Astrocyte of the cerebellum (primary cell): ENCODE data around the gene LRRC40.
A peak's percentile ranks its signal among the peaks of the same experiment; 100 is the strongest.

ENCODE experiments used
- DNase-seq: peaks from one replicate; pipeline ENCODE4 v3.0.0-alpha.2; 2011; ENCODE audit warnings: low read depth
- H3K4me3 ChIP-seq: 2 replicates; pipeline ENCODE4 v1.5.1; 2011; ENCODE audit warnings: mild to moderate bottlenecking, low read depth, low read length, moderate library complexity
- in situ Hi-C: cut with HindIII; loops from 2 replicates; pipeline ENCODE4 v1.10.0; 2017; ENCODE audit warnings: low sequenced_read_pairs
- TF ChIP-seq, protein P1 (sequence below): IDR thresholded peaks from 2 replicates; pipeline ENCODE4 v1.5.1; 2012; ENCODE audit warnings: low read length, low read depth, moderate library complexity, mild to moderate bottlenecking; ENCODE audit errors: missing control alignments

The LRRC40 gene

DNA sequence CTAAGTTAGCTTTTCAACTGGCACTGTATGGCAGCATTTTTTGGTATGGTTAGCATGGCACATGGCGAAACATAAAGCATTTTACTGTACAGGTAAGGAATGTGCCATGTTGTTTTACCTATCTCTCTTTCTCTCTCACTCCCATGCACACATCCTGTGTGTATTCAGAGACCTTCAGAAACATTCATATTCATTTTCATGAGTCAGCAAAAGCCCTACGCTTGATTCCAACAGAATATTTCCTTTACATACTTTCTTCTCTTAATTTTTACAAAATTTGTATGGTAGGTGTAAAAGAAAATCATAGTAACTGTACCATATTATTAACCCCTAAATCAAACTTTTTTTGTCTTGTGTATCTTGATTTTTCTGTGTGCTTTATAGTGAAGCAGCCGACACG is 26.1 kb upstream of the LRRC40 start:
- in situ Hi-C loops, result loop anchor here (25.0 kb wide), 1 partner anchor 831 kb away; no protein-coding TSS in a partner anchor
- TF ChIP-seq, protein P1, sequence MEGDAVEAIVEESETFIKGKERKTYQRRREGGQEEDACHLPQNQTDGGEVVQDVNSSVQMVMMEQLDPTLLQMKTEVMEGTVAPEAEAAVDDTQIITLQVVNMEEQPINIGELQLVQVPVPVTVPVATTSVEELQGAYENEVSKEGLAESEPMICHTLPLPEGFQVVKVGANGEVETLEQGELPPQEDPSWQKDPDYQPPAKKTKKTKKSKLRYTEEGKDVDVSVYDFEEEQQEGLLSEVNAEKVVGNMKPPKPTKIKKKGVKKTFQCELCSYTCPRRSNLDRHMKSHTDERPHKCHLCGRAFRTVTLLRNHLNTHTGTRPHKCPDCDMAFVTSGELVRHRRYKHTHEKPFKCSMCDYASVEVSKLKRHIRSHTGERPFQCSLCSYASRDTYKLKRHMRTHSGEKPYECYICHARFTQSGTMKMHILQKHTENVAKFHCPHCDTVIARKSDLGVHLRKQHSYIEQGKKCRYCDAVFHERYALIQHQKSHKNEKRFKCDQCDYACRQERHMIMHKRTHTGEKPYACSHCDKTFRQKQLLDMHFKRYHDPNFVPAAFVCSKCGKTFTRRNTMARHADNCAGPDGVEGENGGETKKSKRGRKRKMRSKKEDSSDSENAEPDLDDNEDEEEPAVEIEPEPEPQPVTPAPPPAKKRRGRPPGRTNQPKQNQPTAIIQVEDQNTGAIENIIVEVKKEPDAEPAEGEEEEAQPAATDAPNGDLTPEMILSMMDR, result no peak
- no peak overlapping the region for H3K4me3 ChIP-seq
- DNase-seq, result no peak

DNA sequence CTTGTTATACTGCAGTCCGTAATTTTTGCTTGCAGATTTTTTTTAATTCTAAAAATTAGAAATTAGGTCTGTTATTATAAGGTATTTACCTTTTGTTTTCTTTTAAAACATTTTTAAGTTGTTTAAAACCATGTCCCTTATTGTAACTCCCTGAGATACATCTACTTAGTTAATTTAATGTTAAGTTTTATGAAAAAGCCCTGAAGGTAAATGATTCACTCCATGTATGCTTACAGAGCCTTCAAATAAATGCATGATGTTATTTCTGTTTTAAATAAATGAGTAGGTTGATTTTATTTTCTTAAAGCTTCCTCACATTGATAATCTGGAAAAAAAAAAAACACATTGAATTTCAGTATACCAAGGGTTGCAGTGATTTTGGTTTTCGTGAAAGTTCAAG is 23.3 kb upstream of the LRRC40 start:
- no peak overlapping the region for H3K4me3 ChIP-seq
- TF ChIP-seq, protein P1, result no peak
- no peak for DNase-seq
- in situ Hi-C loops, result loop anchor here (25.0 kb wide), 1 partner anchor 834 kb away; no protein-coding TSS in a partner anchor

DNA sequence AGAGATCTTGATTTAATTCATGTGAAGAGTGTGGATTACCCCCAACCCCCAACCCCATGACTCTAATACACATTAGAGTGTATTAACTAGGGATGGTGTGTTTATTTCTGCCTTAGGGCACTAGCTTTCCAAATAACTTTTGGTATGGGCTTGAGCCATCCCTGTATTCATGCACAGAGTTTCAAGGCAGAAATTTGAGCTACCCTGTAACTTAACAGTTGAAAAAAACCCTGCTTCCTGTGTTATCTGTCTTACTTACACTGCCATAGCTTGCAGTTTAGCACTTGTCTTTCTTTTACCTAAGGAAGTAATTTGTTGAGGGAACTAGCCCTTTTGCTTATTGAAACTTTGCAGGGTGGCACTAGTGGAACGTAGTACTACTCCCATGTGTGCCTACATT is 22.1 kb upstream of the LRRC40 start:
- in situ Hi-C loops, result loop anchor here (25.0 kb wide), 1 partner anchor 835 kb away; no protein-coding TSS in a partner anchor
- H3K4me3 ChIP-seq, result no peak overlapping the region
- TF ChIP-seq, protein P1, result no peak
- DNase-seq, result no peak

DNA sequence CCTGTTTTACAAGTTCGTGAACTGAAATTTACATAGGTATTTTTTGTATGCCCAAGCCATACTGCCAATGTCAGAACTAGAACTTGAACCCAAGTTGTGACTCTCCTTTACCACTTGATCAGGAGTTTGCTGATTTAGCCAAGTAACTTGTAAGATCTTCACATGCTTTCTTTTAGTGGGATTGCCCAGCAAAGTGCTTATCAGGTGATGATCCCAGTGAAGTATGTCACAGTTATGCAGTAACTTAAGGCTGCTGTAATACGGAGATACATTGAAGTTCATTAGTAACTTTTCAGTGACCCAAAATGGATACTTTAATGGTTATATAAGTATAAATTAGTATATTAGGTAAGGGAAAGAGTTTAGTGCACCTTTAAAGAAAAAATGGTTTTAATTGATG is 19.6 kb upstream of the LRRC40 start:
- no peak overlapping the region for H3K4me3 ChIP-seq
- TF ChIP-seq, protein P1, result no peak
- no peak for DNase-seq
- in situ Hi-C loops, result loop anchor here (25.0 kb wide), 1 partner anchor 837 kb away; no protein-coding TSS in a partner anchor

DNA sequence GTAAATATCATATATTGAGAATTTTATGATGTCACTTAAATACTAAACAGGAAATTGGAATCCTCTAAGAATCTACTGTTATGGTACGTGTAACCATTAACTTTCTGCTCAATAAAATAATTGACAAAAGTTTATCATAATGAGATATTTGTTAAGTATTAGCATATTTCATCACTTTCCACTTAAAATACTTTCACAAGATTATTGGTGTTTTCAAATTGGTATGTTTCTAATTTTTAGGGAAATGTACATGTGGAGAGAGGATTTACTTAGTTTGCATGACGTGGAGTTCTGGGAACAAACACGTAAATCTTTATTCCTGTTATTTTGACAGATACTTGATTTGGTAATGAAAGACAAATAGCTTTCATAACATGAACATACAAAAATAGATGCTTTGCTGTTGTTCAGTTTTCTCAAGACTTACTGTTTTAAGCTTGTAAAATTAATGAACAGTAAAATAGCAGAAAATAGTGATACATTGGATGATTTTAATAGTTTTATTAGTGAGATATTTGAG is 17.4 kb upstream of the LRRC40 start:
- in situ Hi-C loops, result no loop called here
- peak overlapping the region; percentile 71 for H3K4me3 ChIP-seq
- TF ChIP-seq, protein P1, result no peak
- DNase-seq, result no peak

DNA sequence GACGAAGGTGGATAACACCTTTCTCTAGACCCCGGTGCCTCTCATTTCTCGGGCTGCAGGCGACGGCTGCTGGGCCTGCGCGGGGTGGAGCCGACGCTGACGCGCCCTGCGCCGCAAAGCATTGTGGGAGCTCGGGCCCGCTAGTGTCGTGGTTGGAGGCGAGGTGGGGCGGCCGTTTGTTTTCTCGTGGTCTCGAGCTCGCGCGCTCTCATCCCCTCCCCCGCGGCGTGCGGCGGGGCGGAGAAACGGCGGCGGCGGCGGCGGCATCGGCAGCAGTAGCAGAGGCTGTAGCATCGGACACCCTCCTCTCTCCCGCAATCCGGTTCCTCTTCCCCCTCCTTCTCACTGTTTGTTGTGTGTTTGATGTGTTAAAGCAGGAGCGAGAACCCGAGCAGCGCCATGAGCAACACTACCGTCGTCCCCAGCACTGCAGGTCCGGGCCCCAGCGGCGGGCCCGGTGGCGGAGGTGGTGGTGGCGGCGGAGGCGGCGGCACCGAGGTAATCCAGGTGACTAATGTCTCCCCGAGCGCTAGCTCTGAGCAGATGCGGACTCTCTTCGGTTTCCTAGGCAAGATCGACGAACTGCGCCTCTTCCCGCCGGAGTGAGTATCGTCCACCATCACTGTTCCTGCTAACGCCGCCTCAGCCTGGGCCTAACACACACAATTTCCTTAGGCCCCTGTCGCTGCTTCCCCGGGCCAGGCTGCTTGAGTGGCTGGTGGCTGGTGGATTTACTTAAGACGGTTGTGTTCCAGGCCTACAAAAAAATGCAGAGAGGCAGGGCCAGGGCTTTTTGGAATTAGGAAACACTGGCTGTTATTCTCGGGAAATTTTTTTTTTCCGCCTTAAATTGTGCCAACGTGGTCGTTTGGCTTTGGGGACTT is 16.1 kb upstream of the LRRC40 start, which contains the start of gene SRSF11:
SRSF11 (plus strand) TSS at position 143 of the 884 bp plus-strand sequence; CDS start at position 400, 257 bp downstream.
- TF ChIP-seq, protein P1, result peak; percentile 10
- in situ Hi-C loops, result no loop called here
- H3K4me3 ChIP-seq, result peak within 1 kb of the TSS; percentile 71
- peak; percentile 84 for DNase-seq
